Activated naive CD8-positive, alpha-beta T cell treated with anti-CD3 and anti-CD28 coated beads for 36 hours (primary cell): ENCODE results near the gene TFPI. TPM values are rescaled to one million over a fixed set of nuclear protein-coding genes. Genes with fewer than 3 reads are reported as not detected.
"Not testable (repeated sequence)": the region's sequence is repeated elsewhere in the genome, so short reads cannot be mapped to it uniquely, and the experiment has no call there.

Source experiments
- DNase-seq: peaks from one replicate; pipeline ENCODE4 v3.0.0; 2021
- H3K27ac Mint-ChIP-seq: one replicate; pipeline ENCODE4 v1.8.0; 2022; ENCODE audit warnings: mild to moderate bottlenecking, moderate library complexity, mixed read lengths
- H3K27me3 Mint-ChIP-seq: one replicate; pipeline ENCODE4 v1.8.0; 2022; ENCODE audit warnings: mild to moderate bottlenecking, mixed read lengths
- H3K36me3 Mint-ChIP-seq: one replicate; pipeline ENCODE4 v1.8.0; 2021; ENCODE audit warnings: mild to moderate bottlenecking, mixed read lengths
- H3K4me1 Mint-ChIP-seq: one replicate; pipeline ENCODE4 v1.8.0; 2021; ENCODE audit warnings: mixed read lengths
- H3K4me3 Mint-ChIP-seq: one replicate; pipeline ENCODE4 v1.8.0; 2022; ENCODE audit warnings: mild to moderate bottlenecking, moderate library complexity, mixed read lengths
- H3K9me3 Mint-ChIP-seq: one replicate; pipeline ENCODE4 v1.8.0; 2022; ENCODE audit warnings: mixed read lengths
- total RNA-seq, 2 experiments: library from RNA; stranded (reverse); gene quantifications; one replicate each; pipeline ENCODE4 v1.2.3, GENCODE V29; 2021

Gene TFPI
- total RNA-seq, 2 experiments from 2014 or later, result not detected

- H3K36me3 Mint-ChIP-seq, result no peaks in the 10 kb centered on the region
- no peak overlapping the region for H3K4me3 Mint-ChIP-seq
- H3K27ac Mint-ChIP-seq, result no peak overlapping the region
- no peak for DNase-seq
- no peaks in the 10 kb centered on the region for H3K9me3 Mint-ChIP-seq
- H3K27me3 Mint-ChIP-seq, result peaks cover 13% of the 10 kb centered on the region
- no peaks in the 10 kb centered on the region for H3K4me1 Mint-ChIP-seq
Measured at GRCh38 chr2:187546762-187547333, 7.4 kb downstream of the TFPI start.

GRCh38 chr2:187545238-187545751, 8.9 kb downstream of the TFPI start:
- Mint-ChIP-seq H3K27ac (no peak overlapping the region), H3K27me3 (peaks cover 13% of the 10 kb centered on the region), H3K4me1 (no peaks in the 10 kb centered on the region)

GRCh38 chr2:187544371-187545080, 9.7 kb downstream of the TFPI start:
- no peak overlapping the region for H3K4me3 Mint-ChIP-seq
- peaks cover 13% of the 10 kb centered on the region for H3K27me3 Mint-ChIP-seq
- no peak for DNase-seq
- H3K4me1 Mint-ChIP-seq, result no peaks in the 10 kb centered on the region
- H3K9me3 Mint-ChIP-seq, result no peaks in the 10 kb centered on the region
- H3K36me3 Mint-ChIP-seq, result no peaks in the 10 kb centered on the region
- H3K27ac Mint-ChIP-seq, result no peak overlapping the region

More at GRCh38 chr2:187545238-187545751, 8.9 kb downstream of the TFPI start:
- Mint-ChIP-seq H3K36me3 (no peaks in the 10 kb centered on the region), H3K4me3 (no peak overlapping the region), H3K9me3 (no peaks in the 10 kb centered on the region)
- DNase-seq, result no peak

DNA sequence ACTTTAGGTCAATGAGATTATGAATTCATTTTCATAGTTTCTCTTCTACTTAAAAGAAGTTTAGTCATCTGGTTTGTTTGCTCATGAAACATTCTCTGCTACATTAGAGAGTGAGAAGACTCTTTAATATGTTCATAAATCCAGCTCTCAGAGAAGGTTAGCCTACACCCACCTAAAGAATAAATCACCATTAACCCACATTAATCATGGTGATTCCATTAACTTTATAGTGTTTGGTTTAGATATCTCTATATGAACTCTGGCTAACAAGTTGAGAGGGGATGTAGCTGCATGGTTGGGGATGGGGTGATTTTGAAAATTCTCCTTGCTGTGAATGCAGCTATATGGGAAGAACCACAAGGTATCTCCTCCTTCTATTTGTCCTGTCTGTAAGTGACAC, 10.7 kb downstream of the TFPI start:
- Mint-ChIP-seq H3K4me3 (no peak overlapping the region), H3K36me3 (no peaks in the 10 kb centered on the region), H3K27me3 (peaks cover 6% of the 10 kb centered on the region), H3K27ac (no peak overlapping the region), H3K9me3 (no peaks in the 10 kb centered on the region), H3K4me1 (no peaks in the 10 kb centered on the region)
- no peak for DNase-seq

- no peaks in the 10 kb centered on the region for H3K36me3 Mint-ChIP-seq
- DNase-seq, result no peak
- no peak overlapping the region for H3K4me3 Mint-ChIP-seq
- no peaks in the 10 kb centered on the region for H3K9me3 Mint-ChIP-seq
- peaks cover 6% of the 10 kb centered on the region for H3K27me3 Mint-ChIP-seq
- no peak overlapping the region for H3K27ac Mint-ChIP-seq
- H3K4me1 Mint-ChIP-seq, result no peaks in the 10 kb centered on the region
Measured at GRCh38 chr2:187542123-187542522, 12.1 kb downstream of the TFPI start.

- H3K36me3 Mint-ChIP-seq, result no peaks in the 10 kb centered on the region
Measured at GRCh38 chr2:187541086-187542085, 12.8 kb downstream of the TFPI start.

DNA sequence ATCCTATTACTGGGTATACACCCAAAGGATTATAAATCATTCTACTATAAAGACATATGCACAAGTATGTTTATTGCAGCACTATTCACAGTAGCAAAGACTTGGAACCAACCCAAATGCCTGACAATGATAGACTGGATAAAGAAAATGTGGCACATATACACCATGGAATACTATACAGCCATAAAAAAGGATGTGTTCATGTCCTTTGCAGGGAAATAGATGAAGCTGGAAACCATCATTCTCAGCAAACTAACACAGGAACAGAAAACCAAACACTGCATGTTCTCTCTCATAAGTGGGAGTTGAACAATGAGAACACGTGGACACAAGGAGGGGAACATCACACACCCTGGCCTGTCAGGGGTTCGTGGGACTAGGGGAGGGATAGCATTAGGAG, 16.0 kb downstream of the TFPI start:
- H3K9me3 Mint-ChIP-seq, H3K36me3 Mint-ChIP-seq, H3K27ac Mint-ChIP-seq, DNase-seq, H3K4me1 Mint-ChIP-seq, H3K27me3 Mint-ChIP-seq, H3K4me3 Mint-ChIP-seq: not testable (repeated sequence)

More at GRCh38 chr2:187541086-187542085, 12.8 kb downstream of the TFPI start:
- Mint-ChIP-seq H3K4me3 (no peak overlapping the region), H3K27me3 (no peaks in the 10 kb centered on the region), H3K27ac (no peak overlapping the region), H3K9me3 (no peaks in the 10 kb centered on the region), H3K4me1 (no peaks in the 10 kb centered on the region)
- no peak for DNase-seq

GRCh38 chr2:187535381-187535780, 18.9 kb downstream of the TFPI start:
- H3K27me3 Mint-ChIP-seq, H3K4me3 Mint-ChIP-seq, DNase-seq, H3K9me3 Mint-ChIP-seq, H3K36me3 Mint-ChIP-seq, H3K27ac Mint-ChIP-seq, H3K4me1 Mint-ChIP-seq: not testable (repeated sequence)

DNA sequence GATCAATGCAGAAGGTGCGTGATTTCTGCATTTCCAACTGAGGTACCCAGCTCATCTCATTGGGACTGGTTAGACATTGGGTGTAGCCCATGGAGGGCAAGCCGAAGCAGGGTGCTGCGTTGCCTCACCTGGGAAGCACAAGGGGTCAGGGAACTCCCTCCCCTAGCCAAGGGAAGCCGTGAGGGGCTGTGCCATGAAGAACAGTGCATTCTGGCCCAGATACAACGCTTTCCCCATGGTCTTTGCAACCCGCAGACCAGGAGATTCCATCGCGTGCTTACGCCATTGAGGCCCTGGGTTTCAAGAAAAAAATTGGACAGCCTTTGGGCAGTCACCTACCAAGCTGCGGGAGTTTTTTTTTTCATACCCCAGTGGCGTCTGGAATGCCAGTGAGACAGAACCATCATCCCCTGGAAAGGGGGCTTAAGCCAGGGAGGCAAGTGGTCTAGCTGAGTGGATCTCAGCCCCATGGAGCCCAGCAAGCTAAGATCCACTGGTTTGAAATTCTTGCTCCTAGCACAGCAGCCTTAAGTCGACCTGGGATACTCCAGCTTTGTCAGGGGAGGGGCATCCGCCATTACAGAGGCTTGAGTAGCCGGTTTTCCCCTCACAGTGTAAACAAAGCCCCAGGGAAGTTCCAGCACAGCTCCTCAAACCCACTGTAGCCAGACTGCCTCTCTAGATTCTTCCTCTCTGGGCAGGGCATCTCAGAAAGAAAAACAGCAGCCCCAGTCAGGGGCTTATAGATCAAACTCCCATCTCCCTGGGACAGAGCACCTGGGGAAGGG, 21.7 kb downstream of the TFPI start:
- Mint-ChIP-seq H3K27ac (no peak overlapping the region), H3K36me3 (no peaks in the 10 kb centered on the region), H3K4me1 (no peaks in the 10 kb centered on the region), H3K27me3 (peaks cover 5% of the 10 kb centered on the region), H3K4me3 (no peak overlapping the region), H3K9me3 (peaks cover 6% of the 10 kb centered on the region)
- DNase-seq, result no peak

GRCh38 chr2:187529977-187530721, 24.1 kb downstream of the TFPI start:
- H3K9me3 Mint-ChIP-seq, result peaks cover under 1% of the 10 kb centered on the region
- H3K4me3 Mint-ChIP-seq, result no peak overlapping the region
- H3K27me3 Mint-ChIP-seq, result peaks cover 5% of the 10 kb centered on the region
- no peaks in the 10 kb centered on the region for H3K4me1 Mint-ChIP-seq
- no peaks in the 10 kb centered on the region for H3K36me3 Mint-ChIP-seq
- no peak for DNase-seq
- no peak overlapping the region for H3K27ac Mint-ChIP-seq

DNA sequence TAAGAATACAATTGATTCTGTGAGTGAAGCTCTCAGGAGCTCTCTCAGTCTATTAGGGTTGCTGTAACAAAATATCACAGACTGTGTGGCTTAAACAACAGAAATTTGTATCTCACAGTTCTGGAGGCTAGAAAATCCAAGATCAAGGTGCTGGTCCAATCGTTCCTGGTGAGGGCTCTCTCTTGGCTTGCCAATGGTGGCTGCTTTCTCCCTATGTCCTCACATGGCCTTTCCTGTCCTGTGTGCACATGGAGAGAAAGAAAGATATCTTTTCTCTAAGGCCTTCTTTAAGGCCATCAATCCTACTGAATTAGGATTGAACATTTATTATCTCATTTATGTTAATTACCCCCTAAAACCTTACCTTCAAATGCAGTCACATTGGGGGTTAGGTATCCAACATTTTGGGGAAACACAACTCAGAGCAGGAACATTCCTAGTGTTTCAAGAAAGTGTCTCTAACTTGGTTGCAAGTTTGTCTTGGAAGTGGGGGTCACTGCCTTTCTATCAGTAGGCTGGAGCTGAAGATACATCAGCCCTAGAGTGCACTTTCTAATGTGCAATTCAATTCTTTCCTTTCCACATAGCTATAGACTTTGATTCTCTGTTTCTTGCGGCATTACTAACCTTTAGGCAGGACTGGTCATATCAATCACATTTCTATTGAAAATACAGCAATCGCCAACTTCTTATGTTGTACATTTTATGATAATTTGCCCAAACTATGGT, 24.8 kb downstream of the TFPI start:
- Mint-ChIP-seq H3K4me1 (no peaks in the 10 kb centered on the region), H3K27me3 (peaks cover 5% of the 10 kb centered on the region), H3K9me3 (no peaks in the 10 kb centered on the region), H3K4me3 (no peak overlapping the region), H3K36me3 (no peaks in the 10 kb centered on the region), H3K27ac (no peak overlapping the region)
- DNase-seq, result no peak

DNA sequence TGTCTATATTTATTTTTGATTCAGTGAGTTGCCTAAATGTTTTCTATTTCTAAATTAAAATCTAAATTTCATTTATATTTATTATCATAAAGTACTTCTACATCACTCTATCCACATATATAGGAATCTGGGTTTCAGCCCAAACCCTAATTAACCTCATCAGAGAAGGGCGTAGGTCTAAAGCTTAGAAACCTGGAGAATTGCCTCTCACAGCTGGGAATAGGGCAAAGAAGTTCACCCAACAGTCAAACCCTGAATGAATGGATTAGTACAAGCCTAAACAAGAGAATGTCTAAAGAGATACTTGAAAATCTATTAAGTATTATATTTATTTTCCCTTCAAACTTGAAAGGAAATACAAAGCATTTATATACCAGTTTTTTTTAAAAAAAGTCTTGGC, 26.2 kb downstream of the TFPI start:
- Mint-ChIP-seq H3K36me3 (no peaks in the 10 kb centered on the region), H3K9me3 (no peaks in the 10 kb centered on the region), H3K27ac (no peak overlapping the region), H3K27me3 (peaks cover 5% of the 10 kb centered on the region), H3K4me1 (no peaks in the 10 kb centered on the region), H3K4me3 (no peak overlapping the region)
- DNase-seq, result no peak

DNA sequence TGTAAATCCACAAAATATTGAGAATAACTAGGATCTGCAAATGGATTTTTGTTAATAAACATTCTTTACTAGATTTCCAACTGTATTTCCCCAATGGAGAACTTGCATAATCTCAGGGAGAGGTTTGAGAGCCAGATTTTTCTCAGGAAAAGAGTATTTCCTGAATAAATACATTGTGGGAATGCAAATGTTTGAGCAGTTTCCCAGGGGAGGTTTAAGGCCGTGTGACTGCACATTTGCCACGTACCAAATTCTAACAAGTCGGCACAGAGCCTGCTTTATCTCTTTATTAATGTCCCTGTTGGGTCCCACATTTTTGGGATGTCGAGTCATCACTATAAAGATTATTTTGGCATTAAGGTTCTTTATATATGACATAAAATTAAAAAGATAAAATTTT, 27.0 kb downstream of the TFPI start:
- H3K9me3 Mint-ChIP-seq, result no peaks in the 10 kb centered on the region
- no peak overlapping the region for H3K27ac Mint-ChIP-seq
- peaks cover 5% of the 10 kb centered on the region for H3K27me3 Mint-ChIP-seq
- no peaks in the 10 kb centered on the region for H3K36me3 Mint-ChIP-seq
- no peak for DNase-seq
- H3K4me3 Mint-ChIP-seq, result no peak overlapping the region
- no peaks in the 10 kb centered on the region for H3K4me1 Mint-ChIP-seq
